Calu3 (cell line): ENCODE results near the gene SORL1-AS1.

Source experiments
- BruUV-seq: library from RNA; stranded (reverse); fragments of 400-500 nt; replicated peaks from 2 replicates; lab custom pipeline; 2021; lab: Mats Ljungman, UMichigan
- CTCF ChIA-PET: fragments of 300-600 bp; sonication (Branson Sonifier 250); formaldehyde crosslinking; loops from one replicate; lab custom pipeline; 2022; ENCODE audit warnings: antibody characterized with exemption; lab: Charles Lee
- DNase-seq: peaks from one replicate; pipeline ENCODE4 v3.0.0; 2022
- H3K27ac Mint-ChIP-seq: one replicate; pipeline ENCODE4 v1.8.0; 2022; ENCODE audit warnings: mixed read lengths; ENCODE audit not compliant: unreplicated experiment
- H3K27me3 Mint-ChIP-seq: one replicate; pipeline ENCODE4 v1.8.0; 2022; ENCODE audit warnings: mixed read lengths; ENCODE audit not compliant: unreplicated experiment
- H3K36me3 Mint-ChIP-seq: one replicate; pipeline ENCODE4 v1.8.0; 2022; ENCODE audit warnings: mild to moderate bottlenecking, moderate library complexity, mixed read lengths; ENCODE audit not compliant: insufficient read depth, unreplicated experiment
- H3K4me1 Mint-ChIP-seq: one replicate; pipeline ENCODE4 v1.8.0; 2022; ENCODE audit warnings: mild to moderate bottlenecking, low read depth, mixed read lengths; ENCODE audit not compliant: unreplicated experiment
- H3K4me3 Mint-ChIP-seq: one replicate; pipeline ENCODE4 v1.8.0; 2022; ENCODE audit warnings: mild to moderate bottlenecking, low read depth, moderate library complexity, mixed read lengths; ENCODE audit not compliant: unreplicated experiment
- H3K9me3 Mint-ChIP-seq: one replicate; pipeline ENCODE4 v1.8.0; 2022; ENCODE audit warnings: low read depth, mixed read lengths; ENCODE audit not compliant: unreplicated experiment
- CTCF ChIP-seq: fragments of 200-600 bp; IDR thresholded peaks from one replicate; pipeline ENCODE4 v1.8.0; 2022; ENCODE audit warnings: antibody characterized with exemption; ENCODE audit not compliant: unreplicated experiment
- intact Hi-C: fragments of 100-400 bp; cut with micrococcal nuclease; formaldehyde crosslinking; loops from one replicate; pipeline ENCODE4 v1.10.0; 2022; ENCODE audit not compliant: unreplicated experiment

SORL1-AS1 gene

GRCh38 chr11:121478895-121479697 lies 26.3 kb upstream of the SORL1-AS1 start:
- CTCF ChIA-PET: no interaction called here
- H3K27me3 Mint-ChIP-seq: no peaks in the 10 kb centered on the region
- no peaks in the 10 kb centered on the region for H3K36me3 Mint-ChIP-seq
- intact Hi-C loops: no loop called here
- no peak for TF ChIP-seq CTCF
- no peak overlapping the region for H3K4me3 Mint-ChIP-seq
- H3K27ac Mint-ChIP-seq: no peak overlapping the region
- no TSS peak for BruUV-seq
- no peaks in the 10 kb centered on the region for H3K9me3 Mint-ChIP-seq
- H3K4me1 Mint-ChIP-seq: no peaks in the 10 kb centered on the region
- DNase-seq: no peak

DNA sequence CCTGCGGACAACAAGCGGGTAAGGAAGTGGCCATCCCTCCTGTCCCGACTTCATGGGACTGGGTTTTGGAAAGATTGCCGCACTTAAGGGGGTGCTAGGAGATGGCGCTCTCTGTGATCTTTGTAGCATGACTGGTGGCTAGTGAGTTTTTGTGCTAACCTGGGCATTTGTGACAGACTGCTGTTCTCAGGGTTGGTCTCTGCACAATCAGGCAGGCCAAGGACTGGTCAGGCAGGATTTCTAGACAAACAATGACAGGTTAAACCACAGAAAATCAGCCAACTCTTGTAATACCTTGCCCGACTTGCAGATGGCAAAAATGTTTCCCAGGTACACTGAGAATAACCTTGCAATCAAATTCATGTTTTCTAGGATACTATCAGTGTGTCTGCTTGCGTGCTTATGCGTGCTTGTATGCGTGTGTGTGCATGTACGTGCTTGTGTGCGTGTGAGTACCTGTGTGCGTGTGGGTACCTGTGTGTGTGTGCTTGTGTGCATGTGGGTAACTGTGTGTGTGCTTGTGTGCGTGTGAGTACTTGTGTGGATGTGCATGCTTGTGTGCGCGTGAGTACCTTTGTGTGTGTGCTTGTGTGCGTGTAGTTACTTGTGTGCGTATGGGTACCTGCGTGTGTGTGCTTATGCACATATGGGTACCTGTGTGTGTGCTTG lies 25.6 kb upstream of the SORL1-AS1 start:
- Mint-ChIP-seq H3K27me3 (no peaks in the 10 kb centered on the region), H3K36me3 (no peaks in the 10 kb centered on the region), H3K27ac (no peak overlapping the region), H3K4me3 (no peak overlapping the region), H3K9me3 (no peaks in the 10 kb centered on the region), H3K4me1 (no peaks in the 10 kb centered on the region)
- TF ChIP-seq CTCF: no peak
- no TSS peak for BruUV-seq
- intact Hi-C loops: no loop called here
- DNase-seq: peak; percentile 39
- CTCF ChIA-PET: no interaction called here

DNA sequence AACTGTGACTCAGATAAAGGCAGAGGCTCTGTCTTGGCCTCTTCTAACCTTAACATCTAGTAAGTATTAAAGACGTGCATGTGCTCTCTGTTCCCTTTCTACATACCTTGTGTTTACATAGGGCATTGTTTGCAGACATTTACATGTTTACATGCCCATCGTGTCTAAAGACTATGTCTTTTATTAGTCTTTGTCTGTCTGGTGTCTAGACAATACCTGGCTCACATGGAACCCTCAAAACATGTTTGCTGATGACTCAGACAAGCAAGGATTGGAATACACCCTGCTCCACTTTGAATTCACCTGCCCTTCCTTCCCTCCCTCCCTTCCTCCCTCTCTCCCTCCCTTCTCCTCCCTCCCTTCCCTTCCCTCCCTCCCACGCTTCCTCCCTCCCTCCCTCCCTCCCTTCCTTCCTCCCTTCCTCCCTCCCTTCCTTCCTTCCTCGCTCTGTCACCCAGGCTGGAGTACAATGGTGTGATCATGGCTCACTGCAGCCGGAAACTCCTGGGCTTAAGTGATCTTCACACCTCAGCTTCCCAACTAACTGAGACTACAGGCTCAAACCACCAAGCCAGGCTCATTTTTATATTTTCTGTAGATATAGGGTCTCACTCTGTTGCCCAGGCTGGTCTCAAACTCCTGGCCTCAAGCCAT lies 23.7 kb upstream of the SORL1-AS1 start:
- Mint-ChIP-seq H3K36me3 (no peaks in the 10 kb centered on the region), H3K27ac (no peak overlapping the region), H3K9me3 (no peaks in the 10 kb centered on the region), H3K4me1 (no peaks in the 10 kb centered on the region), H3K4me3 (no peak overlapping the region), H3K27me3 (no peaks in the 10 kb centered on the region)
- DNase-seq: no peak
- no TSS peak for BruUV-seq
- intact Hi-C loops: no loop called here
- no peak for TF ChIP-seq CTCF
- CTCF ChIA-PET: no interaction called here

DNA sequence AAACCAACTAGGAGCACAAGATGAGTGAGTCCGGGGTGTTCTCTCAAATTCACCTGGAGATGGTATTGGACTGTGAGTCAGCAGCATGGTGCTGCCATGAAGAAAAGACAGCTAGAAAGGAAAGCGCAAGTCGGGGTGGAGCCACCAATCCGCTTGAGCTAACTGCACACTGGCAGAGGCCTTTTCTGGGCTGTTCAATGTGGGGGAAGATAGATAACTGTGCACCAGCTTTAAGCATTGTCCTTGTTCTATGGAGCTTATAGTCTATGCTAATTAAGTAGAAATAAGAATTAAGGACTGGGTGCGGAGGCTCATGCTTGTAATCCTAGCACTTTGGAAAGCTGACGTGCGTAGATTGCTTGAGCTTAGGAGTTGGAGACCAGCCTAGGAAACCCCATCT lies 21.9 kb upstream of the SORL1-AS1 start:
- DNase-seq: no peak
- H3K4me3 Mint-ChIP-seq: no peak overlapping the region
- H3K36me3 Mint-ChIP-seq: no peaks in the 10 kb centered on the region
- H3K27ac Mint-ChIP-seq: no peak overlapping the region
- no peak for TF ChIP-seq CTCF
- H3K27me3 Mint-ChIP-seq: no peaks in the 10 kb centered on the region
- BruUV-seq: no TSS peak
- no peaks in the 10 kb centered on the region for H3K9me3 Mint-ChIP-seq
- intact Hi-C loops: no loop called here
- CTCF ChIA-PET: no interaction called here
- no peaks in the 10 kb centered on the region for H3K4me1 Mint-ChIP-seq
